H1 (cell line): ENCODE results near the gene SMC3. TPM values are rescaled to one million over a fixed set of nuclear protein-coding genes. Genes with fewer than 3 reads are reported as not detected.

ENCODE experiments used
- CREB1 ChIP-seq: IDR thresholded peaks from 2 replicates; pipeline ENCODE4 v1.6.1; 2012; ENCODE audit warnings: inconsistent platforms
- EGR1 ChIP-seq: IDR thresholded peaks from 2 replicates; pipeline ENCODE4 v1.6.1; 2011; ENCODE audit warnings: low read depth, low read length, borderline replicate concordance
- SIRT6 ChIP-seq: IDR thresholded peaks from one replicate; pipeline ENCODE4 v1.7.1; 2012; ENCODE audit warnings: low read length, inconsistent platforms
- YY1 ChIP-seq: IDR thresholded peaks from 2 replicates; pipeline ENCODE4 v1.6.1; 2011; ENCODE audit warnings: low read depth, mild to moderate bottlenecking, low read length
- ZNF274 ChIP-seq: IDR thresholded peaks from 2 replicates; pipeline ENCODE4 v1.7.0; 2012; ENCODE audit warnings: low read length, borderline replicate concordance; ENCODE audit errors: extremely low read depth
- polyA plus RNA-seq, 7 experiments: library from polyadenylated mRNA; depleted of rRNA in 3 of 7; stranded (reverse) in 5 of 7; unstranded in 2 of 7; fragments of >200 nt in 5 of 7; fragments of 200-250 nt in 2 of 7; gene quantifications; 1 replicate in 5 of 7; 2 replicates in 1 of 7; 4 replicates in 1 of 7; pipeline versions ENCODE4 v1.2.1 to v1.2.3, GENCODE V29; 2011 to 2013; ENCODE audit warnings: missing spikeins in 2 of 7, mixed read lengths in 2 of 7
- total RNA-seq: library from RNA; stranded (reverse); fragmentation: NEBNext Ultra II Directional; extraction: Animal tissue kit (Norgen Biotek cat#: 25700); gene quantifications from 2 replicates; pipeline ENCODE4 v1.2.1, GENCODE V29; 2021
- TF ChIP-seq, protein P1 (sequence below): fragments of 300-600 bp; sonication (generic); IDR thresholded peaks from 2 replicates; pipeline ENCODE4 v1.7.1; 2012; ENCODE audit warnings: low read length, moderate library complexity, mild to moderate bottlenecking, inconsistent platforms; ENCODE audit not compliant: insufficient replicate concordance

The SMC3 gene
- total and polyA plus RNA-seq, 2 of the 8 experiments (the other 6 are each of a cell fraction or from before 2014, with no cell fraction given) = 12.7 to 93.4 TPM

- TF ChIP-seq ZNF274 = no peak
- TF ChIP-seq, protein P1, sequence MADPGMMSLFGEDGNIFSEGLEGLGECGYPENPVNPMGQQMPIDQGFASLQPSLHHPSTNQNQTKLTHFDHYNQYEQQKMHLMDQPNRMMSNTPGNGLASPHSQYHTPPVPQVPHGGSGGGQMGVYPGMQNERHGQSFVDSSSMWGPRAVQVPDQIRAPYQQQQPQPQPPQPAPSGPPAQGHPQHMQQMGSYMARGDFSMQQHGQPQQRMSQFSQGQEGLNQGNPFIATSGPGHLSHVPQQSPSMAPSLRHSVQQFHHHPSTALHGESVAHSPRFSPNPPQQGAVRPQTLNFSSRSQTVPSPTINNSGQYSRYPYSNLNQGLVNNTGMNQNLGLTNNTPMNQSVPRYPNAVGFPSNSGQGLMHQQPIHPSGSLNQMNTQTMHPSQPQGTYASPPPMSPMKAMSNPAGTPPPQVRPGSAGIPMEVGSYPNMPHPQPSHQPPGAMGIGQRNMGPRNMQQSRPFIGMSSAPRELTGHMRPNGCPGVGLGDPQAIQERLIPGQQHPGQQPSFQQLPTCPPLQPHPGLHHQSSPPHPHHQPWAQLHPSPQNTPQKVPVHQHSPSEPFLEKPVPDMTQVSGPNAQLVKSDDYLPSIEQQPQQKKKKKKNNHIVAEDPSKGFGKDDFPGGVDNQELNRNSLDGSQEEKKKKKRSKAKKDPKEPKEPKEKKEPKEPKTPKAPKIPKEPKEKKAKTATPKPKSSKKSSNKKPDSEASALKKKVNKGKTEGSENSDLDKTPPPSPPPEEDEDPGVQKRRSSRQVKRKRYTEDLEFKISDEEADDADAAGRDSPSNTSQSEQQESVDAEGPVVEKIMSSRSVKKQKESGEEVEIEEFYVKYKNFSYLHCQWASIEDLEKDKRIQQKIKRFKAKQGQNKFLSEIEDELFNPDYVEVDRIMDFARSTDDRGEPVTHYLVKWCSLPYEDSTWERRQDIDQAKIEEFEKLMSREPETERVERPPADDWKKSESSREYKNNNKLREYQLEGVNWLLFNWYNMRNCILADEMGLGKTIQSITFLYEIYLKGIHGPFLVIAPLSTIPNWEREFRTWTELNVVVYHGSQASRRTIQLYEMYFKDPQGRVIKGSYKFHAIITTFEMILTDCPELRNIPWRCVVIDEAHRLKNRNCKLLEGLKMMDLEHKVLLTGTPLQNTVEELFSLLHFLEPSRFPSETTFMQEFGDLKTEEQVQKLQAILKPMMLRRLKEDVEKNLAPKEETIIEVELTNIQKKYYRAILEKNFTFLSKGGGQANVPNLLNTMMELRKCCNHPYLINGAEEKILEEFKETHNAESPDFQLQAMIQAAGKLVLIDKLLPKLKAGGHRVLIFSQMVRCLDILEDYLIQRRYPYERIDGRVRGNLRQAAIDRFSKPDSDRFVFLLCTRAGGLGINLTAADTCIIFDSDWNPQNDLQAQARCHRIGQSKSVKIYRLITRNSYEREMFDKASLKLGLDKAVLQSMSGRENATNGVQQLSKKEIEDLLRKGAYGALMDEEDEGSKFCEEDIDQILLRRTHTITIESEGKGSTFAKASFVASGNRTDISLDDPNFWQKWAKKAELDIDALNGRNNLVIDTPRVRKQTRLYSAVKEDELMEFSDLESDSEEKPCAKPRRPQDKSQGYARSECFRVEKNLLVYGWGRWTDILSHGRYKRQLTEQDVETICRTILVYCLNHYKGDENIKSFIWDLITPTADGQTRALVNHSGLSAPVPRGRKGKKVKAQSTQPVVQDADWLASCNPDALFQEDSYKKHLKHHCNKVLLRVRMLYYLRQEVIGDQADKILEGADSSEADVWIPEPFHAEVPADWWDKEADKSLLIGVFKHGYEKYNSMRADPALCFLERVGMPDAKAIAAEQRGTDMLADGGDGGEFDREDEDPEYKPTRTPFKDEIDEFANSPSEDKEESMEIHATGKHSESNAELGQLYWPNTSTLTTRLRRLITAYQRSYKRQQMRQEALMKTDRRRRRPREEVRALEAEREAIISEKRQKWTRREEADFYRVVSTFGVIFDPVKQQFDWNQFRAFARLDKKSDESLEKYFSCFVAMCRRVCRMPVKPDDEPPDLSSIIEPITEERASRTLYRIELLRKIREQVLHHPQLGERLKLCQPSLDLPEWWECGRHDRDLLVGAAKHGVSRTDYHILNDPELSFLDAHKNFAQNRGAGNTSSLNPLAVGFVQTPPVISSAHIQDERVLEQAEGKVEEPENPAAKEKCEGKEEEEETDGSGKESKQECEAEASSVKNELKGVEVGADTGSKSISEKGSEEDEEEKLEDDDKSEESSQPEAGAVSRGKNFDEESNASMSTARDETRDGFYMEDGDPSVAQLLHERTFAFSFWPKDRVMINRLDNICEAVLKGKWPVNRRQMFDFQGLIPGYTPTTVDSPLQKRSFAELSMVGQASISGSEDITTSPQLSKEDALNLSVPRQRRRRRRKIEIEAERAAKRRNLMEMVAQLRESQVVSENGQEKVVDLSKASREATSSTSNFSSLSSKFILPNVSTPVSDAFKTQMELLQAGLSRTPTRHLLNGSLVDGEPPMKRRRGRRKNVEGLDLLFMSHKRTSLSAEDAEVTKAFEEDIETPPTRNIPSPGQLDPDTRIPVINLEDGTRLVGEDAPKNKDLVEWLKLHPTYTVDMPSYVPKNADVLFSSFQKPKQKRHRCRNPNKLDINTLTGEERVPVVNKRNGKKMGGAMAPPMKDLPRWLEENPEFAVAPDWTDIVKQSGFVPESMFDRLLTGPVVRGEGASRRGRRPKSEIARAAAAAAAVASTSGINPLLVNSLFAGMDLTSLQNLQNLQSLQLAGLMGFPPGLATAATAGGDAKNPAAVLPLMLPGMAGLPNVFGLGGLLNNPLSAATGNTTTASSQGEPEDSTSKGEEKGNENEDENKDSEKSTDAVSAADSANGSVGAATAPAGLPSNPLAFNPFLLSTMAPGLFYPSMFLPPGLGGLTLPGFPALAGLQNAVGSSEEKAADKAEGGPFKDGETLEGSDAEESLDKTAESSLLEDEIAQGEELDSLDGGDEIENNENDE = no peak
- TF ChIP-seq YY1 = no peak
- no peak for TF ChIP-seq EGR1
- no peak for TF ChIP-seq SIRT6
- TF ChIP-seq CREB1 = no peak
- TF ChIP-seq, all 59 proteins: peak for 0
Observed at GRCh38 chr10:110560012-110560411, 7.5 kb upstream of the SMC3 start (continued).
